Measurements from ENCODE around the gene LGMN. TPM values are rescaled to one million over a fixed set of nuclear protein-coding genes. Genes with fewer than 3 reads are reported as not detected.
"Not testable (repeated sequence)": the region's sequence is repeated elsewhere in the genome, so short reads cannot be mapped to it uniquely, and the experiment has no call there.

Gene LGMN
- total and polyA plus RNA-seq, 2 donors = 109 to 230 TPM

DNA sequence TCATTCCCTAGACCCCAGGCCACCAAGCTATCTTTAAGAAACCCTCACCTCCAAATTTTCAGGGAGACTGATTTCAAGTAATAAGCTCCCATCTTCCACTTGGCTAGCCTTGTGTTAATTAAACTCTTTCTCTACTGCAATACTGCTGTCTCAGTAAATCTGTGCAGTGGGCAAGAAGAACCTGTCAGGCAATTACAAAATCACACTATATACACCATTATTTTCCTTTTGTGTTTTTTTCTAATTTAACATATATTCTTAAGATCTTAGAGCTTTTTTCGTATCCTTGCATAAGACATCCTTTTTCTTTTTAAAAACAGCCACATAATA, 38.0 kb upstream of the LGMN start:
- Histone ChIP-seq H3K9me3 (ENCODE audit: control insufficient read depth in 2 of 2, insufficient read depth in 1 of 2, low read length in 1 of 2) (peaks cover 0 to 3% of the 10 kb centered on the region in 2 donors), H3K27ac (ENCODE audit: low read depth in 1 of 2, low read length in 1 of 2) (no peak overlapping the region), H3K4me3 (ENCODE audit: low read length in 2 of 2) (no peak overlapping the region), H3K27me3 (ENCODE audit: control insufficient read depth in 2 of 2, insufficient read depth in 1 of 2, low read length in 1 of 2) (no peaks in the 10 kb centered on the region), H3K4me1 (ENCODE audit: control insufficient read depth in 2 of 2, insufficient read depth in 2 of 2, low read length in 2 of 2) (peaks cover 0 to 8% of the 10 kb centered on the region in 2 donors), H3K36me3 (ENCODE audit: control insufficient read depth in 2 of 2, insufficient read depth in 2 of 2, low read length in 1 of 2) (no peaks in the 10 kb centered on the region)
- WGBS = 97% methylated on average over 1 of the region's 1 CpG
- DNase-seq (ENCODE audit: low read depth in 6 of 9, low spot score in 9 of 9) = no peak

DNA sequence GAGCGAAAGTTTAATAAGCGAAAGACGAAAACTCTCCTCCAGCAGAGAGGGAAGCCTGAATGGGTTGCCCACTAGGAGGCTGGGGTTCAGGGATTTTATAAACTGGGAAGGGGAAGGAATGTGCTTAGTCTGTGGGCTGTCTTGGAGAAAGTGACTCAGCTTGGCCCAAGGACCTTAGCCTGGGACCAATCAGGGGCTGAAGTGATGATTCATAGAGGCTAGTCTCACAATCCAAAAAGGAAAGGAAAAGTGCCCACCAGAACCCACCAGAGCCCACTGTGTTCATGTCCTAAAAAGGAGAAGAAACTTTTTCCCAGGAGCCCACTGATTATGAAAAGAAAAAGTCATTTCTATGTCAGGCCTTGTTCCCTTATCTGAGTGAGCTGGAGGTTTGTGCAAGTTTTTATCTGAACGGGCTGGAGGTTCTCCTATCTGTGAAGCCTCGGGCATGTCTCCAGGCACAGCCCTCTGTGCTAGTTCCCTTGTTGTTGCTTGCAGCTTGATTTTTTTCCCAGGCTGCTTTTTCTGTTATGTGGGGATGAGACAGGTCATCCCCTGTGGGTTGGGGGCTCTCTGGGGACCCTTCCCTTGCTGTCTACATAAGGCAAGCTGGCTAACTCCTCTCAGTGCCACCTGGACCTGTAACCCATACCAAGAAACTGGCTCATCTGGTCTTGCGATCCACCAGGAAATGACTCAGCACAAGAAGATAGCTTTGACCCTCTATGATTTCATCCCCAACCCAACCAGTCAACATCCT, 37.4 kb upstream of the LGMN start:
- H3K4me1 ChIP-seq (ENCODE audit: control insufficient read depth in 2 of 2, insufficient read depth in 2 of 2, low read length in 2 of 2) = peaks cover 0 to 8% of the 10 kb centered on the region in 2 donors
- H3K27ac ChIP-seq (ENCODE audit: low read depth in 1 of 2, low read length in 1 of 2) = no peak overlapping the region
- H3K36me3 ChIP-seq (ENCODE audit: control insufficient read depth in 2 of 2, insufficient read depth in 2 of 2, low read length in 1 of 2) = no peaks in the 10 kb centered on the region
- no peaks in the 10 kb centered on the region for H3K27me3 ChIP-seq (ENCODE audit: control insufficient read depth in 2 of 2, insufficient read depth in 1 of 2, low read length in 1 of 2)
- no peak overlapping the region for H3K4me3 ChIP-seq (ENCODE audit: low read length in 2 of 2)
- 77% methylated on average over 6 of the region's 6 CpGs for WGBS
- H3K9me3 ChIP-seq (ENCODE audit: control insufficient read depth in 2 of 2, insufficient read depth in 1 of 2, low read length in 1 of 2) = peaks cover 0 to 3% of the 10 kb centered on the region in 2 donors
- no peak for DNase-seq (ENCODE audit: low read depth in 6 of 9, low spot score in 9 of 9)

DNA sequence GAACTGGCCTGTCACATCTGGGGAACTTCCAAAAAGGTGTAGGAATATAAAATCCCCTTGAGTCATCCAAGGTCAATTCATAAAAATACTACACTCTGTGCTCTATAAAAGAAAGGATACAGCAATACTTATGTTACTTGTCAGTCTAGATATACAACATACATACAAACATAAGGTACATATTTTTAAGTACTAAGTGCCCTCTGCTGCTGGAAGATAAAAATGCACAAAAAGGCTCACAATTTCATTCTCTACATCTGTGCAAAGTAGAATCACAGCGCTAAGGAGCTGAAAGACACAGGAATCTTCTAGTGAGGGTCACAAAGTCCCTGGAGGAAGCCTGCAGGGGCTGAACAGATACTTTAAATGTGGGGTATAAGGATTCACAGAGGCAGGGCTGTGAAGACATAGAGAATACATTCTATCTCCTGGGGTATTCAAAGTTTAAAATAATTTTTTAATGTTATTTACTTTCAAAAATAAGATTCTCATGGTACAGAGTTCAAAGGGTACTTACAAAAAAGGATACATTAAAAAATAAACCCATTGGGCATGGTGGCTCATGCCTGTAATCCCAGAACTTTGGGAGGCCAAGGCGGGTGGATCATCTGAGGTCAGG, 35.5 kb upstream of the LGMN start:
- Histone ChIP-seq H3K36me3 (ENCODE audit: control insufficient read depth in 2 of 2, insufficient read depth in 2 of 2, low read length in 1 of 2) (no peaks in the 10 kb centered on the region), H3K27ac (ENCODE audit: low read depth in 1 of 2, low read length in 1 of 2) (no peak overlapping the region), H3K4me3 (ENCODE audit: low read length in 2 of 2) (no peak overlapping the region), H3K4me1 (ENCODE audit: control insufficient read depth in 2 of 2, insufficient read depth in 2 of 2, low read length in 2 of 2) (peaks cover 0 to 10% of the 10 kb centered on the region in 2 donors), H3K9me3 (ENCODE audit: control insufficient read depth in 2 of 2, insufficient read depth in 1 of 2, low read length in 1 of 2) (no peaks in the 10 kb centered on the region), H3K27me3 (ENCODE audit: control insufficient read depth in 2 of 2, insufficient read depth in 1 of 2, low read length in 1 of 2) (no peaks in the 10 kb centered on the region)
- DNase-seq (ENCODE audit: low read depth in 6 of 9, low spot score in 9 of 9) = peak in 8 of 9 donors; percentile 48 to 82 (median 60)
- 60% methylated on average over 2 of the region's 2 CpGs for WGBS

DNA sequence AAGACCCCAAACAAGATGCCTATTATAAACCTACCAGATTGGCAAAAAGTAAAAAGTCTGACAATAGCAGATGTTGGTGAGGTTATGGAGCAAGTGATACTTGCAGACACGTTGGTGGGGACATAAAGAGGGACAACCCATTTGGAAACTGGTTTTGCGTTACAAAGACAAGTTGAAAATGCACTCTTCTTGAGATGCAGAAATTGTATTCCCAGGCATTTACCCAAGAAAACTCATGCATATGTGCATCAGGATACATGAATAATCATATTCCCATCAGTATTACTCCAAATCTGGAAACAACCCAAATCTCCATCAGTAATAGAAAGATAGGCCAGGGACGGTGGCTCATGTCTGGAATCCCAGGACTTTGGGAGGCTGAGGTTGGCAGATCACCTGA, 32.9 kb upstream of the LGMN start:
- 98% methylated on average over 3 of the region's 3 CpGs for WGBS
- H3K36me3 ChIP-seq (ENCODE audit: control insufficient read depth in 2 of 2, insufficient read depth in 2 of 2, low read length in 1 of 2) = no peaks in the 10 kb centered on the region
- H3K27ac ChIP-seq (ENCODE audit: low read depth in 1 of 2, low read length in 1 of 2) = no peak overlapping the region
- DNase-seq (ENCODE audit: low read depth in 6 of 9, low spot score in 9 of 9) = no peak
- H3K27me3 ChIP-seq (ENCODE audit: control insufficient read depth in 2 of 2, insufficient read depth in 1 of 2, low read length in 1 of 2) = no peaks in the 10 kb centered on the region
- H3K9me3 ChIP-seq (ENCODE audit: control insufficient read depth in 2 of 2, insufficient read depth in 1 of 2, low read length in 1 of 2) = no peaks in the 10 kb centered on the region
- H3K4me1 ChIP-seq (ENCODE audit: control insufficient read depth in 2 of 2, insufficient read depth in 2 of 2, low read length in 2 of 2) = peaks cover 0 to 10% of the 10 kb centered on the region in 2 donors
- H3K4me3 ChIP-seq (ENCODE audit: low read length in 2 of 2) = no peak overlapping the region

DNA sequence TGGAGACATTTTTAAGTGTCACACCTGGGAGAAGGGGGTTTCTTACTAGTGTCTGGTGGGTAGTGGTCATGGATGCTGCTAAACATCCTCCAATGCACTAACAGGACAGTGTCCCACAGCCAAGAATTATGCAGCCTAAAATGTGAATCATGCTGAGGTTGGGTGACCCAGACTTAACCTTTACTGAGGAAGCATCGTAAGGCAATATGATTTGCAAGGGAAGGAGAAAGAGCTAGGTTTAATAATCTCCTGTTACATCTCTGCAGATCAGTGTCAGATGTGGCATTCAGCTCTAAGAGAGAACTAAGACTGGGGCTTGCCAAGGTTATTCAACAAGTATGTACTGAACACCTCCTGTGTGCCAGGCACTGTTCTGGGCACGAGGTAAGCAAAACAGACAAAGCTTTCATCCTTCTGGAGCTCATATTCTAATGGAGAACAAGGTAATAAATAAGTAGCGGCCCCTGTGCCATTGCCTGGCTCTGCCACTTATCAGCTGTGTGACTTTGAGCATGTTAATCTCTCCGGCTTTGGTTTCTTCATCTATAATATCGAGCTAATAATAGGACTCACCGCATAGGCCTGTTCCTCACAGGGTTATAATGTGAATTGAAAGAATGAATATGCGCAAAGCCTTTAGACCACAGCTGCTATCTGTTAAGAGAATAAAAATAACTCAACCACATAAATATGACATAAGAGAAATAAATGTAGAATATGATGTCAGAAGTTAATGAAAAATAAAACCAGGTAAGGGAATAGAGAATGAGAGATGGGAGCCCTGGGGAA, 32.2 kb upstream of the LGMN start:
- Histone ChIP-seq H3K27ac (ENCODE audit: low read depth in 1 of 2, low read length in 1 of 2) (no peak overlapping the region), H3K27me3 (ENCODE audit: control insufficient read depth in 2 of 2, insufficient read depth in 1 of 2, low read length in 1 of 2) (no peaks in the 10 kb centered on the region), H3K9me3 (ENCODE audit: control insufficient read depth in 2 of 2, insufficient read depth in 1 of 2, low read length in 1 of 2) (no peaks in the 10 kb centered on the region), H3K4me3 (ENCODE audit: low read length in 2 of 2) (no peak overlapping the region), H3K36me3 (ENCODE audit: control insufficient read depth in 2 of 2, insufficient read depth in 2 of 2, low read length in 1 of 2) (no peaks in the 10 kb centered on the region), H3K4me1 (ENCODE audit: control insufficient read depth in 2 of 2, insufficient read depth in 2 of 2, low read length in 2 of 2) (peaks cover 0 to 10% of the 10 kb centered on the region in 2 donors)
- DNase-seq (ENCODE audit: low read depth in 6 of 9, low spot score in 9 of 9) = peak in 2 of 9 donors; percentile 15 to 56
- 83% methylated on average over 7 of the region's 7 CpGs for WGBS

DNA sequence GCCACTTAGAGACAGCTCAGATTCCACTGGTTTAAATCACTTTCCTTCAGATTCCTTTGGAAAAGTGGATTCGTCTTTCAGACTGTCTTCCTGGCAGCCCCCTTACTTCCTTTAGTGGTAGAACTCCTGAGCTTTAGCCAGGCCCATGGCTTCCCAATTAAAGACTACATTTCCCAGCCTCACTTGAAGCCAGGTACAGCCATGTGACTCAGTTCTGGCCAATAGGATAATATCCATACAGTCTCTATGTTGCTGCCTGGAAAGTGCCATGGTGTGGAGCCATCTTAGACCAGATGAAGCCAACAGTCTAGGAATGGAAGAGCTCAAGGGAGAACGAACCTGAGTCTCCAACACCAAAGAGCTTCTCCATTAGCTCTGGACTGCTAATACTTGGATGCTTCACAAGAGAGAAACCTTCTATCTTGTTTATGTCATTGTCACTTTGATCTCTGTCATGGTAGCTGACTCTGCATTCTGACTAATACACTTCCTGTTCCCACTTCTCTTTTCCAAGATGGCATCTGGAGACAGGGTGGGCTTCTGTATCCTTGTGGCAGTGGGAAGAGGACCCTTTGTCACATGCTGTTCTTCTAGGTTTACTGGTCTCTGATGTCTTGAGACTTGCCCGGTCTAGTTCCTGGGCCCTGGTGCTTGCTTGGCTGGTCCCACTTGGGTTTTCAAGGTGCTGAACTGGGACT, 30.6 kb upstream of the LGMN start:
- not testable (repeated sequence) for H3K9me3 ChIP-seq (ENCODE audit: control insufficient read depth in 2 of 2, insufficient read depth in 1 of 2, low read length in 1 of 2); H3K36me3 ChIP-seq (ENCODE audit: control insufficient read depth in 2 of 2, insufficient read depth in 2 of 2, low read length in 1 of 2); H3K27ac ChIP-seq (ENCODE audit: low read depth in 1 of 2, low read length in 1 of 2); H3K27me3 ChIP-seq (ENCODE audit: control insufficient read depth in 2 of 2, insufficient read depth in 1 of 2, low read length in 1 of 2); DNase-seq (ENCODE audit: low read depth in 6 of 9, low spot score in 9 of 9); H3K4me3 ChIP-seq (ENCODE audit: low read length in 2 of 2)
- peaks cover 0 to 10% of the 10 kb centered on the region in 2 donors for H3K4me1 ChIP-seq (ENCODE audit: control insufficient read depth in 2 of 2, insufficient read depth in 2 of 2, low read length in 2 of 2)
- 95% methylated on average over 2 of the region's 3 CpGs for WGBS

DNA sequence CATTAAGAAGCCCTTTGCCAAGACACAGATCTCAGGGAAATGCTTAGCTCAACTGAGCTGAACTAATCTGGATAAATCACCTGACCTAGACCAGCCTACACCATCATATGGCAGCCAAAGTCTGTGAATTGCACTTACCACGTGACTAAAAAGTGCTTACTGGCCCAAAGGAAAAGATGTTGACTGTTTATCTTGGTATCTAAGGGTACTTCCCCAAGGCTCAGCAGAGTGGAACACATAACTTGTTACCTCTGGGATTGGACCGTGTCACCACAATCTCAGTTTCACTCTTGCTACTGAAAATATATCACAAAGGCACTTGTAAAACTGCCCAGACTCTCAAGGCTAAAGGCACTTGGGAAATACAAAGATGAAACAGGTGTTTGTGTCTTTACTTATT, 26.9 kb upstream of the LGMN start:
- H3K27ac ChIP-seq (ENCODE audit: low read depth in 1 of 2, low read length in 1 of 2); H3K4me1 ChIP-seq (ENCODE audit: control insufficient read depth in 2 of 2, insufficient read depth in 2 of 2, low read length in 2 of 2); H3K4me3 ChIP-seq (ENCODE audit: low read length in 2 of 2); H3K36me3 ChIP-seq (ENCODE audit: control insufficient read depth in 2 of 2, insufficient read depth in 2 of 2, low read length in 1 of 2); H3K9me3 ChIP-seq (ENCODE audit: control insufficient read depth in 2 of 2, insufficient read depth in 1 of 2, low read length in 1 of 2); H3K27me3 ChIP-seq (ENCODE audit: control insufficient read depth in 2 of 2, insufficient read depth in 1 of 2, low read length in 1 of 2): not testable (repeated sequence)
- peak in 1 of 9 donors; percentile 31 for DNase-seq (ENCODE audit: low read depth in 6 of 9, low spot score in 9 of 9)
- WGBS = 15% methylated on average over 2 of the region's 2 CpGs

DNA sequence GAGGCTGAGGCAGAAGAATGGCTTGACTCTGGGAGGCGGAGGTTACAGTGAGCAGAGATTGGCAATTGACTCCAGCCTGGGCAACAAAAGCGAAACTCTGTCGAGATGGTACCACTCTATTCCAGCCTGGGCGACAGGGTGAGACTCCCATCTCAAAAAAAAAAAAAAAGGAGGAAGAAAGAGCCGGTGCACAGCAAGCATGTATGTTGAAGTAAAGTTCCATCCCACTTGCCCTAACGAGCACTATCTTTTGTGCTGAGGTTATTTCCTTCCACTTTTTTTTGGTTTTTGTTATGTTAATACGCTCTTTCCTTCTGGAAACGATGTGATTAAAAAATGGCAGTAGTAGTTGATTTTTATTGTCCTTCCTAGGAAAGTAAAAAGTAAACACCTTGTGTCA, 26.1 kb upstream of the LGMN start:
- no peak for DNase-seq (ENCODE audit: low read depth in 6 of 9, low spot score in 9 of 9)
- no peaks in the 10 kb centered on the region for H3K4me1 ChIP-seq (ENCODE audit: control insufficient read depth in 2 of 2, insufficient read depth in 2 of 2, low read length in 2 of 2)
- no peaks in the 10 kb centered on the region for H3K9me3 ChIP-seq (ENCODE audit: control insufficient read depth in 2 of 2, insufficient read depth in 1 of 2, low read length in 1 of 2)
- WGBS = 89% methylated on average over 8 of the region's 8 CpGs
- no peak overlapping the region for H3K27ac ChIP-seq (ENCODE audit: low read depth in 1 of 2, low read length in 1 of 2)
- H3K27me3 ChIP-seq (ENCODE audit: control insufficient read depth in 2 of 2, insufficient read depth in 1 of 2, low read length in 1 of 2) = no peaks in the 10 kb centered on the region
- H3K4me3 ChIP-seq (ENCODE audit: low read length in 2 of 2) = no peak overlapping the region
- H3K36me3 ChIP-seq (ENCODE audit: control insufficient read depth in 2 of 2, insufficient read depth in 2 of 2, low read length in 1 of 2) = no peaks in the 10 kb centered on the region

DNA sequence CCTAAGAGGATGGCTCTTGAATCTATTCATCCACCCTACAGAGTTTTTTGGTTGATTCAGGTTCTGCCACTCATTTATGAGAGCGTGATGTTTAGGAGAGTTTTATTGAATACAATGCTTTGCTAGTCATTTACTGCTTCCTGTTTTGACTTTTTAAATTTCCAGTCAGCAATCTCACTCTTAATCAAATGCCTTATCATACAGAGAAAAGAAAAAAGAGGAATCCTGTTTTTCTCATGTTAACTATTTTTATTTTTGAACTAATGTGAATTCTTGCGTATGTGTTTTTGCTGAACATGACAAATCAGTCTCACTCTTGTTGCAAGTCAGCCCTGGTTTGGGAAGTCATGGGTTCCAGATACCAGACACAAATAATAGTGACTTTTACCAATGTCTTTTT, 22.1 kb upstream of the LGMN start:
- no peak for DNase-seq (ENCODE audit: low read depth in 6 of 9, low spot score in 9 of 9)
- H3K27ac ChIP-seq (ENCODE audit: low read depth in 1 of 2, low read length in 1 of 2) = no peak overlapping the region
- H3K27me3 ChIP-seq (ENCODE audit: control insufficient read depth in 2 of 2, insufficient read depth in 1 of 2, low read length in 1 of 2) = no peaks in the 10 kb centered on the region
- H3K4me1 ChIP-seq (ENCODE audit: control insufficient read depth in 2 of 2, insufficient read depth in 2 of 2, low read length in 2 of 2) = peaks cover 0 to 4% of the 10 kb centered on the region in 2 donors
- no peaks in the 10 kb centered on the region for H3K36me3 ChIP-seq (ENCODE audit: control insufficient read depth in 2 of 2, insufficient read depth in 2 of 2, low read length in 1 of 2)
- H3K9me3 ChIP-seq (ENCODE audit: control insufficient read depth in 2 of 2, insufficient read depth in 1 of 2, low read length in 1 of 2) = no peaks in the 10 kb centered on the region
- 91% methylated on average over 2 of the region's 2 CpGs for WGBS
- no peak overlapping the region for H3K4me3 ChIP-seq (ENCODE audit: low read length in 2 of 2)
